Ecto neural progenitor cell (in vitro differentiated cells): Measurements from ENCODE around the gene XRCC6.
"Not testable (repeated sequence)": the region's sequence is repeated elsewhere in the genome, so short reads cannot be mapped to it uniquely, and the experiment has no call there.

Source experiments
- DNase-seq: peaks from one replicate; pipeline ENCODE4 v3.0.0-alpha.2; 2018; ENCODE audit warnings: low spot score

XRCC6 gene

GRCh38 chr22:41650821-41651220, 29.7 kb downstream of the XRCC6 start:
- DNase-seq: no peak

DNA sequence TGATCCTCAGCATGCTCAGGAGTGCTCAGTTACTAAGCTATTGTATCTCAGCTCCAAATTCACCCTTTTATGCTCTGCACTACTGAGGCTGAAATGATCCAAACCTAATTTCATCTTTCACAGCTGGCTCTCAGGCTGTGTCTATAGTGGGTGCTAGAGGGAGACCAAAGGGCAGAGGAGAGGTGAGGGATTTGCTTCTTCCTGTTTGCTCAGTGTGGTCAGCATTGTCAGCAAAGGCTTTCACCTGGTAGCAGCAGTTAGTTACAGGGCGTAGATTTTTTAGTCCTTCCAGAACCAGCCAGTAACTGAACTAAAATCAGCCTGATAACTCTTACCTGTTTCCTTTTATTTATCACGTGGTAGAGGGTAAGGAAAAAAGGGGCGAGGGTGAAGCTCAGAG, 33.2 kb downstream of the XRCC6 start:
- DNase-seq: no peak

DNA sequence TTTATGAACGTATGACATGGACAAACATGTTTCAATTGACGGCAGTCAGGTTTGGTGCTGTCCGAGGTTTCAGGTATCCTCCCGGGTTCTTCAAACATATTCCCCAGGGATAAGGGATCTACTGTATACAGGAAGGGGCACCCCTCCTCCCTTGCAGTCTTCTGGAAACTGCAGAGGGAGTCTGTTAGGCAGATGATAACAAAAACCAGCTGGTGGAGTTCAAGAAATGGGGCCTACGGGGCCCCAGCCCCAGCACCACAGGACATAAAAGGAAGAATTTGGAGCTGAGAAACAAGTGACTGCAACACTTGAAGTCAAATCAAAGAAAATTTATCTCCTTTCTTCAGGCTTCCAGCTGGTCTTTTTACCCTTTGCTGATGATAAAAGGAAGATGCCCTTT, 35.5 kb downstream of the XRCC6 start:
- DNase-seq: no peak

DNA sequence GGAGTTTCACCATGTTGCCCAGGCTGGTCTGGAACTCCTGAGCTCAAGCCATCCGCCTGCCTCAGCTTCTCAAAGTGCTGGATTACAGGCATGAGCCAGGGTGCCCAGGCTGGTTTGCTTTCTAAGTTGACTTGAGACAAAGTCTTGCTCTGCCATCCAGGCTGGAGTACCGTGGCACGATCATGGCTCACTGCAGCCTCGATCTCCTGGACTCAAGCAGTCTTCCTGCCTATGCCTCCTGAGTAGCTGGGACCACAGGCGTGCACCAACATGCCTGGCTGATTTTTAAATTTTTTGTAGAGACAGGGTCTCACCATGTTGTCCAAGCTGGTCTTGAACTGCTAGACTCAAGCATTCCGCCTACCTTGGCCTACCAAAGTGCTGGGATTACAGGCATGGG, 36.6 kb downstream of the XRCC6 start:
- no peak for DNase-seq

GRCh38 chr22:41658869-41659268, 37.8 kb downstream of the XRCC6 start:
- DNase-seq: no peak

DNA sequence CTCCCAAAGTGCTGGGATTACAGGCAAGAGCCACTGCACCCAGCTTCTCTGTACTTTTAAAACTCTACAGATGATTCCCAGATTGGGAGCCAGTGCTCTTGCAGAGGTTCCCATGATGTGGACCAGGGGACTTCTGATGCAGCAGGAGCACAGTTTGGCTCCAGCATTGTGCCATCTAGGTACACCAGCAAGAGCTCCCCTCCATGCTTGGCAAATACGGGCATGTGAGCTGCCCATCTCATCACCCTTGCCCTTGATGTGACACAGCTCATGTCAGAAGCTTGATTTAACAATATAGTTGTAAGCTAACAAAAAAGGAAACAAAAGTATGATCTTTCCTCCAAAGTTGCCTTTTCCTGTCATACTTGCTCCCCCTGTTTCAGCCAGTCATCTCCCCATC, 38.8 kb downstream of the XRCC6 start:
- DNase-seq: no peak

- DNase-seq: no peak
Observed at GRCh38 chr22:41660416-41660815, 39.3 kb downstream of the XRCC6 start.

- no peak for DNase-seq
Observed at GRCh38 chr22:41661088-41661487, 40.0 kb downstream of the XRCC6 start.

GRCh38 chr22:41661713-41662112, 40.6 kb downstream of the XRCC6 start:
- no peak for DNase-seq

- not testable (repeated sequence) for DNase-seq
Observed at GRCh38 chr22:41663594-41663993, 42.5 kb downstream of the XRCC6 start.

GRCh38 chr22:41664490-41664889, 43.4 kb downstream of the XRCC6 start:
- DNase-seq: no peak

- no peak for DNase-seq
Observed at GRCh38 chr22:41664951-41665350, 43.9 kb downstream of the XRCC6 start.

- DNase-seq: no peak
Observed at GRCh38 chr22:41668971-41669911, 48.1 kb downstream of the XRCC6 start.

GRCh38 chr22:41672096-41672495, 51.0 kb downstream of the XRCC6 start:
- DNase-seq: not testable (repeated sequence)

DNA sequence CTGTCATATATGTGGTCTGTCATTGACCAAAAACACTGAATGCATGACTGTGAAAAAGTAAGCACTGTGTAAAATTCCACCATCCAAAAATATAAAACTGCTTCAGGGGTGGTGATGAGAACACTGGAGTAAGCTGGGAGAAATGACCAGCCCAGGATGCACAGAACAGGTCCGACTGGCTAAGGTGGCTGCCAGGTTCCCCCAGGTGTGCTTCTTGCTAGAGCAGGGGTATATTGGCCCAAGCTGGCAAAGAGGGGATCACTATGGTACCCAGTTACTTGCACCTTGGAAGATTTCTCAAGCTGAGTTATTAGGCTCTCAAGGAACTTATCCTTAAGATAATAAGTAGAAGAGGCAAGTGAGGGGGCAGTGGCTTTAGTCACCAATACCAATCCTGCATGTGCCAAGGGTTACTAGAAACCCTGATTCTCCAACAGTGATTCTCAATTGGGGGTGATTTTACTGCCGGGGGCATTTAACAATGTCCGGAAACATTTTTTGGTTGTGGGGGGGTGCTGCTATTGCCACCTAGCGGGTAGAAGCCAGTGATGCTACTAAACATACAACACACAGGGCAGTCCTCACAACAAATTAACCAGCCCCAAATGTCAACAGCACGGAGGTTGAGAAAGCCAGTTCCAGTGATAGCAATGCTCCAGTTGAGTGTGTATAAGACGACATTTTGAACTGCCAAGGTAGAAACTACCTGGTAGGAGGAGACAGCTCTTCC, 51.9 kb downstream of the XRCC6 start:
- no peak for DNase-seq

- no peak for DNase-seq
Observed at GRCh38 chr22:41674846-41675340, 53.8 kb downstream of the XRCC6 start.

DNA sequence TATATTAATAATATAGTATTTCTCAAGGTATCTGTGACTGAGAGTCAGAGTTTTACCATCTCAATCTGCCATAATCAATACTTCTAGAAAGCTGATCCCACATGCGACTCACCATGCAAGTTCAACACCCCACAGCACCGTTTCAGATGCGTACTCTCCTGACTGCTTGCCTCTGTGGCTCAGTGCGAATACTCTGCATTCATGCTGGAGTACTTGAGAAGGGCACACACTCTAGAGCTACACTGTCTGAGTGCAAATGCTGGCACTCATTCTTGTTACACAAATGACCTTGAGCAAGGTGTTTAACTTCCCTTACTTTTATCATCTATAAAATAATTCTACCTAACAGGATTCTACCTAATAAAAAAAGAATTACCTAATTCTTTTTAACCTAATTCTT, 55.0 kb downstream of the XRCC6 start:
- no peak for DNase-seq

GRCh38 chr22:41681616-41682015, 60.5 kb downstream of the XRCC6 start:
- no peak for DNase-seq

- DNase-seq: peak; percentile 86
Observed at GRCh38 chr22:41682033-41682807, 61.1 kb downstream of the XRCC6 start.

DNA sequence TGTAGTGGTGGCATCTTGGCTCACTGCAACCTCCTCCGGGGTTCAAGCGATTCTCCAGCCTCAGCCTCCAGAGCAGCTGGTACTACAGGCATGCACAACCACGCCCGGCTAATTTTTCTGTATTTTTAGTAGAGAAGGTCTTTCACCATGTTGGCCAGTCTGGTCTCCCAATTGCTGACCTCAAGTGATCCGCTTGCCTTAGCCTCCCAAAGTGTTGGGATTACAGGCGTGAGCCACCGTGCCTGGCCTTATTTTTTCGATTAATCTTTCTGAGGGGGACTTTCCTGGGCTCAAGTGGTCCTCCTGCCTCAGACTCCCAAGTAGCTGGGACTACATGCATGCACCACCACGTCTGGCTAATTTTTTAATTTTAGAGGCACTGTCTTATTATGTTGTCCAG, 62.0 kb downstream of the XRCC6 start:
- no peak for DNase-seq

DNA sequence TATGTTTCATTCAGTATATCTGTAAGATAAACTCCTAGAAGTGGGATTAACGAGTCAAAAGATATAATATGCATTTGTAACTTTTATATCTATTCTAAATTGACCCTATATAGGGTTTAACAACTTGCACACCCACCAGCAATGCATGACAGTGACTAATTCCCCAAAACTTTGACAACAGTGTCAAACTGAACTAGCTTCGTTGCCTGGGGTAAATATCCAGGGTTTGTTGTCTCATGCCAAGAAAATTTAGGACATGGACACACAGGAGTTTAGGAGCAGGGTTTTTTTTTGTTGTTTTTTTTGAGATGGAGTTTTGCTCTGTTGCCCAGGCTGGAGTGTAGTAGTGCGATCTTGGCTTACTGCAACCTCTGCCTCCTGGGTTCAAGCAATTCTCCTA, 62.5 kb downstream of the XRCC6 start:
- no peak for DNase-seq

GRCh38 chr22:41684194-41684593, 63.1 kb downstream of the XRCC6 start:
- DNase-seq: no peak
